HPDE6-E6E7 (cell line): ENCODE results near the gene ENOX1.
"Not testable (repeated sequence)": the region's sequence is repeated elsewhere in the genome, so short reads cannot be mapped to it uniquely, and the experiment has no call there.

ENCODE experiments used
- DNase-seq: peaks from one replicate; pipeline ENCODE4 v3.0.0; 2011; ENCODE audit warnings: missing footprints; ENCODE audit errors: extremely low spot score

The ENOX1 gene

GRCh38 chr13:43205416-43205815 is 581.4 kb downstream of the ENOX1 start:
- DNase-seq: no peak

GRCh38 chr13:43204591-43204990 is 582.2 kb downstream of the ENOX1 start:
- DNase-seq: no peak

- DNase-seq: no peak
Observed at GRCh38 chr13:43203781-43204180, 583.0 kb downstream of the ENOX1 start.

- DNase-seq: no peak
Observed at GRCh38 chr13:43200736-43201135, 586.0 kb downstream of the ENOX1 start.

GRCh38 chr13:43200307-43200706 is 586.5 kb downstream of the ENOX1 start:
- no peak for DNase-seq

- DNase-seq: no peak
Observed at GRCh38 chr13:43196750-43197370, 589.9 kb downstream of the ENOX1 start.

- no peak for DNase-seq
Observed at GRCh38 chr13:43196086-43196621, 590.6 kb downstream of the ENOX1 start.

- DNase-seq: no peak
Observed at GRCh38 chr13:43195551-43195950, 591.2 kb downstream of the ENOX1 start.

GRCh38 chr13:43195112-43195511 is 591.7 kb downstream of the ENOX1 start:
- DNase-seq: no peak

- DNase-seq: no peak
Observed at GRCh38 chr13:43193789-43194420, 592.9 kb downstream of the ENOX1 start.

GRCh38 chr13:43191546-43191945 is 595.2 kb downstream of the ENOX1 start:
- DNase-seq: no peak

- DNase-seq: no peak
Observed at GRCh38 chr13:43185226-43185625, 601.5 kb downstream of the ENOX1 start.

- DNase-seq: no peak
Observed at GRCh38 chr13:43180837-43181236, 605.9 kb downstream of the ENOX1 start.

- no peak for DNase-seq
Observed at GRCh38 chr13:43180036-43180660, 606.6 kb downstream of the ENOX1 start.

- no peak for DNase-seq
Observed at GRCh38 chr13:43171489-43171888, 615.3 kb downstream of the ENOX1 start.

GRCh38 chr13:43170506-43170905 is 616.3 kb downstream of the ENOX1 start:
- DNase-seq: no peak

- not testable (repeated sequence) for DNase-seq
Observed at GRCh38 chr13:43168434-43168833, 618.3 kb downstream of the ENOX1 start.

- no peak for DNase-seq
Observed at GRCh38 chr13:43167731-43168130, 619.0 kb downstream of the ENOX1 start.

GRCh38 chr13:43166644-43167457 is 619.9 kb downstream of the ENOX1 start:
- DNase-seq: no peak
